ENCODE measurements around the gene C15orf62. TPM values are rescaled to one million over a fixed set of nuclear protein-coding genes. Genes with fewer than 3 reads are reported as not detected.
A peak's percentile ranks its signal among the peaks of the same experiment; 100 is the strongest.

The C15orf62 gene
- polyA plus RNA-seq, 1 donor (not counting 4 experiments of a cell fraction or from before 2014, with no cell fraction given), result 0.14 TPM

DNA sequence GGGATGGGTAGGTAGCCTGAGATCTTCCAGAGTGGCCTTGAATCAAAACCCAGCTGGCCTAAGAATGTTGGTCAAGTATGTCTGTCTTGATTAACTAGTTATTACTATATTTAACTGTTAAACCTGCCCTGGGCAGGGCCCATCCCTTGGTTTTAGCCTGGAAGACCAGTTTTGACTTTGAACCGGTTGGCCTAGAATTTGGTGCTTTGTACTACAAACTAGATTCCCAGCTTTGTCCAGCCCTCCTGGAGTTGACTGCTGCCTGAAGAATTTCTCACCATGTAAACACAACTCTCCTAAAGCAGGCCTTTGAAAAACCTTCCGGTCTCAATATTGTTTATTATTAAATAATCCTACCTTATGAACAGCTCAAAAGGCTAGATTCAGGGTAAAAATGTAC is 16.0 kb downstream of the C15orf62 start:
- peaks cover 4% of the 10 kb centered on the region for H4K20me1 ChIP-seq (ENCODE audit: control insufficient read depth, extremely low read depth, insufficient read depth, low read length)
- peak overlapping the region; percentile 27 for H3K27ac ChIP-seq (ENCODE audit: control insufficient read depth, insufficient read depth, low read length)
- no peak for TF ChIP-seq EZH2 (IDR thresholded peaks at IDR 0.05; ENCODE audit: low read length)
- TF ChIP-seq, protein P1, sequence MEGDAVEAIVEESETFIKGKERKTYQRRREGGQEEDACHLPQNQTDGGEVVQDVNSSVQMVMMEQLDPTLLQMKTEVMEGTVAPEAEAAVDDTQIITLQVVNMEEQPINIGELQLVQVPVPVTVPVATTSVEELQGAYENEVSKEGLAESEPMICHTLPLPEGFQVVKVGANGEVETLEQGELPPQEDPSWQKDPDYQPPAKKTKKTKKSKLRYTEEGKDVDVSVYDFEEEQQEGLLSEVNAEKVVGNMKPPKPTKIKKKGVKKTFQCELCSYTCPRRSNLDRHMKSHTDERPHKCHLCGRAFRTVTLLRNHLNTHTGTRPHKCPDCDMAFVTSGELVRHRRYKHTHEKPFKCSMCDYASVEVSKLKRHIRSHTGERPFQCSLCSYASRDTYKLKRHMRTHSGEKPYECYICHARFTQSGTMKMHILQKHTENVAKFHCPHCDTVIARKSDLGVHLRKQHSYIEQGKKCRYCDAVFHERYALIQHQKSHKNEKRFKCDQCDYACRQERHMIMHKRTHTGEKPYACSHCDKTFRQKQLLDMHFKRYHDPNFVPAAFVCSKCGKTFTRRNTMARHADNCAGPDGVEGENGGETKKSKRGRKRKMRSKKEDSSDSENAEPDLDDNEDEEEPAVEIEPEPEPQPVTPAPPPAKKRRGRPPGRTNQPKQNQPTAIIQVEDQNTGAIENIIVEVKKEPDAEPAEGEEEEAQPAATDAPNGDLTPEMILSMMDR (optimal IDR thresholded peaks at IDR 0.05 in 1 of 3, IDR thresholded peaks at IDR 0.05 in 1 of 3, conservative IDR thresholded peaks at IDR 0.05 in 1 of 3; ENCODE audit: extremely low read depth in 1 of 3, insufficient read depth in 2 of 3, low read length in 3 of 3), result no peak

DNA sequence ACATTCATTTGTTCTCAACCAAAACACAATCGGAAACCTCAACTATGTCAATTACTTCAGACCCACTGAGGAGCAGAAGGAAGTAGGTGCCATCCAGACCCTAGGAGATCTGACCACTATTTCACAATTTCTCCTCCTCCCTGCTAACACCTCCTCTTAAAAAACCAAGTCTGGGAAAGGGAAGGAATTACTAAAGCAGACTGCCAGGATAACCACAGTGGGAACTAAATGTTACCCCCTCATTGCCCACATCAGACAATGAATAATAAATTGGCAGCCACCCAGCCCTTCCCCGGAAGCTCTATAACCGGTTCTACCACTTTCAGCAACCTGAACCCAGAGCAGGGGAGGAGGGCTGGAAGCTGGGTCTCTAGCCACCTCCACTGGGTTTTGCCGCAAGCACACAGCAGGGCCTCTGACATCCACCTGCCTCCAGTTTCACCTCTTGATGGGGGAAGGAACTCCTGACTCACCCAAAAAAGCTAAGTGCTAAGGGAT is 17.6 kb downstream of the C15orf62 start:
- Histone ChIP-seq H3K4me2 (ENCODE audit: control insufficient read depth, extremely low read depth, insufficient read depth, low read depth, low read length) (peak overlapping the region; percentile 78), H3K4me1 (ENCODE audit: control insufficient read depth, extremely low read depth, insufficient read depth, low read length) (peaks cover 47% of the 10 kb centered on the region), H3K27ac (ENCODE audit: control insufficient read depth, insufficient read depth, low read length) (peak overlapping the region; percentile 84), H4K20me1 (ENCODE audit: control insufficient read depth, extremely low read depth, insufficient read depth, low read length) (peaks cover 1% of the 10 kb centered on the region), H3K36me3 (ENCODE audit: control insufficient read depth in 2 of 2, extremely low read depth in 1 of 2, insufficient read depth in 2 of 2, low read length in 2 of 2) (peaks cover 2 to 3% of the 10 kb centered on the region in 2 experiments), H3K9me1 (ENCODE audit: control insufficient read depth, extremely low read depth, insufficient read depth, low read length) (peaks cover 2% of the 10 kb centered on the region), H3K9me3 (ENCODE audit: control insufficient read depth, low read depth, low read length) (no peaks in the 10 kb centered on the region), H3K27me3 (ENCODE audit: control insufficient read depth, extremely low read depth, insufficient read depth, low read length) (no peaks in the 10 kb centered on the region), H2AFZ (ENCODE audit: control insufficient read depth, low read length) (no peak overlapping the region), H3K79me2 (ENCODE audit: control insufficient read depth, insufficient read depth, low read length) (peaks cover 19% of the 10 kb centered on the region), H3K9ac (ENCODE audit: control insufficient read depth, extremely low read depth, insufficient read depth, low read length) (peak overlapping the region; percentile 39), H3K4me3 (ENCODE audit: control insufficient read depth in 2 of 3, extremely low read depth in 1 of 3, insufficient read depth in 2 of 3, low read depth in 1 of 3, low read length in 3 of 3) (peak overlapping the region in 1 of 3 experiments; percentile 32)
- TF ChIP-seq EZH2 (IDR thresholded peaks at IDR 0.05; ENCODE audit: low read length), result no peak
- TF ChIP-seq, protein P1 (optimal IDR thresholded peaks at IDR 0.05 in 1 of 3, IDR thresholded peaks at IDR 0.05 in 1 of 3, conservative IDR thresholded peaks at IDR 0.05 in 1 of 3; ENCODE audit: extremely low read depth in 1 of 3, insufficient read depth in 2 of 3, low read length in 3 of 3), result no peak
- peak; percentile 83 for DNase-seq (ENCODE audit: low read depth, low spot score)
- dilution Hi-C loops (cut with MboI; ENCODE audit: extremely low pct_ligation_motif_present, low sequenced_read_pairs), result loop anchor here (10.0 kb wide), 1 partner anchor 97 kb away; no protein-coding TSS in a partner anchor
- FAIRE-seq, result peak; percentile 89

More for the DNA sequence above, 16.0 kb downstream of the C15orf62 start:
- H3K4me2 ChIP-seq (ENCODE audit: control insufficient read depth, extremely low read depth, insufficient read depth, low read depth, low read length), result peak overlapping the region; percentile 23
- FAIRE-seq (no peak), DNase-seq (ENCODE audit: low read depth, low spot score) (no peak)
- peaks cover 2% of the 10 kb centered on the region for H3K9me1 ChIP-seq (ENCODE audit: control insufficient read depth, extremely low read depth, insufficient read depth, low read length)
- H2AFZ ChIP-seq (ENCODE audit: control insufficient read depth, low read length), result no peak overlapping the region
- dilution Hi-C loops (cut with MboI; ENCODE audit: extremely low pct_ligation_motif_present, low sequenced_read_pairs), result loop anchor here (10.0 kb wide), 1 partner anchor 99 kb away; no protein-coding TSS in a partner anchor
- peaks cover 16% of the 10 kb centered on the region for H3K79me2 ChIP-seq (ENCODE audit: control insufficient read depth, insufficient read depth, low read length)
- no peaks in the 10 kb centered on the region for H3K9me3 ChIP-seq (ENCODE audit: control insufficient read depth, low read depth, low read length)
- H3K36me3 ChIP-seq (ENCODE audit: control insufficient read depth in 2 of 2, extremely low read depth in 1 of 2, insufficient read depth in 2 of 2, low read length in 2 of 2), result peaks cover 0 to 3% of the 10 kb centered on the region in 2 experiments
- H3K9ac ChIP-seq (ENCODE audit: control insufficient read depth, extremely low read depth, insufficient read depth, low read length), result no peak overlapping the region
- peaks cover 44% of the 10 kb centered on the region for H3K4me1 ChIP-seq (ENCODE audit: control insufficient read depth, extremely low read depth, insufficient read depth, low read length)
- H3K4me3 ChIP-seq (ENCODE audit: control insufficient read depth in 2 of 3, extremely low read depth in 1 of 3, insufficient read depth in 2 of 3, low read depth in 1 of 3, low read length in 3 of 3), result no peak overlapping the region
- no peaks in the 10 kb centered on the region for H3K27me3 ChIP-seq (ENCODE audit: control insufficient read depth, extremely low read depth, insufficient read depth, low read length)
